ENCODE measurements around the gene MAPRE2. TPM values are rescaled to one million over a fixed set of nuclear protein-coding genes. Genes with fewer than 3 reads are reported as not detected.

MAPRE2 gene
- total and polyA plus RNA-seq, 2 of the 13 experiments (the other 11 are each of a cell fraction or from before 2014, with no cell fraction given) = 34.5 to 67.9 TPM

GRCh38 chr18:35143622-35144596 is 102.7 kb downstream of the MAPRE2 start (continued):
- TF ChIP-seq GZF1 (CRISPR knock-in tag; IDR thresholded peaks at IDR 0.05) (no peak), ZFP1 (CRISPR knock-in tag; IDR thresholded peaks at IDR 0.05) (no peak), ZNF446 (CRISPR knock-in tag; IDR thresholded peaks at IDR 0.05) (no peak), ZNF496 (CRISPR knock-in tag; IDR thresholded peaks at IDR 0.05; ENCODE audit: insufficient replicate concordance) (no peak), ZBTB44 (CRISPR knock-in tag; IDR thresholded peaks at IDR 0.05) (no peak), NFRKB (IDR thresholded peaks at IDR 0.05) (no peak), KDM2A (CRISPR knock-in tag; IDR thresholded peaks at IDR 0.05; ENCODE audit: borderline replicate concordance, low read depth) (peak; percentile 31; the same call in 1 of the 2 replicates), HOXA5 (CRISPR knock-in tag; IDR thresholded peaks at IDR 0.05) (no peak), SNAI1 (CRISPR knock-in tag; IDR thresholded peaks at IDR 0.05; ENCODE audit: borderline replicate concordance) (no peak), ZNF3 (CRISPR knock-in tag; IDR thresholded peaks at IDR 0.05) (no peak), ZNF484 (CRISPR knock-in tag; IDR thresholded peaks at IDR 0.05; ENCODE audit: borderline replicate concordance, low read depth) (no peak), ZNF430 (CRISPR knock-in tag; IDR thresholded peaks at IDR 0.05) (no peak), NR2F1 (CRISPR knock-in tag; IDR thresholded peaks at IDR 0.05) (no peak), REL (CRISPR knock-in tag; conservative IDR thresholded peaks at IDR 0.05) (no peak), HNRNPH1 (optimal IDR thresholded peaks at IDR 0.05; ENCODE audit: low read depth, low read length) (no peak), ZNF576 (CRISPR knock-in tag; IDR thresholded peaks at IDR 0.05) (no peak), ZBTB14 (CRISPR knock-in tag; IDR thresholded peaks at IDR 0.05) (no peak), RAD21 (CRISPR knock-in tag; IDR thresholded peaks at IDR 0.05) (peak; percentile 80), SKIL (CRISPR knock-in tag; IDR thresholded peaks at IDR 0.05; ENCODE audit: borderline replicate concordance) (no peak)
- TF ChIP-seq, protein P1, sequence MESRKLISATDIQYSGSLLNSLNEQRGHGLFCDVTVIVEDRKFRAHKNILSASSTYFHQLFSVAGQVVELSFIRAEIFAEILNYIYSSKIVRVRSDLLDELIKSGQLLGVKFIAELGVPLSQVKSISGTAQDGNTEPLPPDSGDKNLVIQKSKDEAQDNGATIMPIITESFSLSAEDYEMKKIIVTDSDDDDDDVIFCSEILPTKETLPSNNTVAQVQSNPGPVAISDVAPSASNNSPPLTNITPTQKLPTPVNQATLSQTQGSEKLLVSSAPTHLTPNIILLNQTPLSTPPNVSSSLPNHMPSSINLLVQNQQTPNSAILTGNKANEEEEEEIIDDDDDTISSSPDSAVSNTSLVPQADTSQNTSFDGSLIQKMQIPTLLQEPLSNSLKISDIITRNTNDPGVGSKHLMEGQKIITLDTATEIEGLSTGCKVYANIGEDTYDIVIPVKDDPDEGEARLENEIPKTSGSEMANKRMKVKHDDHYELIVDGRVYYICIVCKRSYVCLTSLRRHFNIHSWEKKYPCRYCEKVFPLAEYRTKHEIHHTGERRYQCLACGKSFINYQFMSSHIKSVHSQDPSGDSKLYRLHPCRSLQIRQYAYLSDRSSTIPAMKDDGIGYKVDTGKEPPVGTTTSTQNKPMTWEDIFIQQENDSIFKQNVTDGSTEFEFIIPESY (CRISPR knock-in tag; IDR thresholded peaks at IDR 0.05) = no peak
- TF ChIP-seq, protein P2, sequence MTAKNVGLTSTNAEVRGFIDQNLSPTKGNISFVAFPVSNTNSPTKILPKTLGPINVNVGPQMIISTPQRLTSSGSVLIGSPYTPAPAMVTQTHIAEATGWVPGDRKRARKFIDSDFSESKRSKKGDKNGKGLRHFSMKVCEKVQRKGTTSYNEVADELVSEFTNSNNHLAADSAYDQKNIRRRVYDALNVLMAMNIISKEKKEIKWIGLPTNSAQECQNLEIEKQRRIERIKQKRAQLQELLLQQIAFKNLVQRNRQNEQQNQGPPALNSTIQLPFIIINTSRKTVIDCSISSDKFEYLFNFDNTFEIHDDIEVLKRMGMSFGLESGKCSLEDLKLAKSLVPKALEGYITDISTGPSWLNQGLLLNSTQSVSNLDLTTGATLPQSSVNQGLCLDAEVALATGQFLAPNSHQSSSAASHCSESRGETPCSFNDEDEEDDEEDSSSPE (CRISPR knock-in tag; IDR thresholded peaks at IDR 0.05) = no peak

Measured in HepG2 (cell line).